NCI-H446 treated with DMSO at 0.1 percent for 48 hours (cell line): ENCODE data around the gene CFAP97D1.

Experiments
- DNase-seq: peaks from one replicate; lab custom pipeline; 2025; lab: John Stamatoyannopoulos, UW

Gene CFAP97D1

DNA sequence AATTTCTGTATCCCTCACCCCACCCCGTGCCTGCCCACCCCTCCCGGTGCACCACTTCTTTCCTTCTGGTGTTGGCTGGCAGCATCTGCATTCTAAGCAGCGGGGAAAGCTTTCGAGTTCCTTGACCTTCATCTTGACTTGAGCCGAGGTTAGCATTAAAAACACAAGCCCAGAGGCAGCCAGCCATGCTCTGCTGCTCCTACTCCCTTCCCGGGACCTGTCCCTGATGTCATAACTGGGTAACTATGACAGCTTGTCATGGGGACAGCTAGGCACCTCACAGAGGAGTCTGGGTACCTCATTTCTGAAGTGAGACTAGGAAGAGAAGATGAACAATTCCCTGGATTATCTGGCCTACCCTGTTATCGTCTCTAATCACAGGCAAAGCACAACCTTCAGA is at the start of gene CFAP97D1:
TSS of gene CFAP97D1 (plus strand) at position 301 of the 400 bp plus-strand sequence. CDS start at position 329, 28 bp downstream.
- no peak for DNase-seq

DNA sequence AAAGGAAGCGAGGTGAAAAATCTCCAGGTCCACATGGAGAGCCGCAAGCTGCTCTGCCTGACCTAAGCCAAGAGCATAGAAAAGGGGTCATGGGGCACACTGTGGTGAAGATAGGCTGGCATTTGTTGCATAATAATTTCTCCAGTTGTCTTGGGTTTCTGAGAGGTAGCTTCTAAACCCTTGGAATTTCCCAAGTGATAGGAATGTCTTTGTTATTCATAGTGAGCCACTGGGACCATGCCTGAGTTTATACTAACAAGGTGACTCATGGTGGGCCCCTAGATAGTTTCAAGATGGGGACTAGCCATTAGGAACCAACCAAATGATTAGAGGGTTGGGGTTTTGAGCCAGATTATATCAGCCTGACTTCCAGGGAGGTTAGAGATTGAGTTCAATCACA is 47.3 kb upstream of the CFAP97D1 start:
- DNase-seq: no peak

DNA sequence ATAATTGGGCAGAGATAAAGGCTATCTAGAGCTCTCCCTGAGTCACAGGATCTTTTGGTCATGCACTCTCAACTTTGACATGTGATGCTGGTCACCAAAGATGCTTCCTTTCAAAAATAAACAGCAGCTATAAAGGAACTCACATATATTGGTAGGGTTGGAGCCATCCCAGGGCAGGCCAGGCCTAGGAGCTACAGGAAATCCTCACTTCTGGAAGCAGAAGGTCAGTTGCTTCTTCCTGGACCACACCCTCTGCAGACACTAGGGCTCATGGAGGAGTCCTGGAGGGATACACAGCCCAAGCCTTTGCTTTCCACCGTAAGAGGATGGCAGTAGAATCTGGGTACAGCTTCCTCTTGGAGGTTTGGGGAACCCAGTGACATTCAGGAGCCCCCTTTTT is 46.3 kb upstream of the CFAP97D1 start:
- no peak for DNase-seq

DNA sequence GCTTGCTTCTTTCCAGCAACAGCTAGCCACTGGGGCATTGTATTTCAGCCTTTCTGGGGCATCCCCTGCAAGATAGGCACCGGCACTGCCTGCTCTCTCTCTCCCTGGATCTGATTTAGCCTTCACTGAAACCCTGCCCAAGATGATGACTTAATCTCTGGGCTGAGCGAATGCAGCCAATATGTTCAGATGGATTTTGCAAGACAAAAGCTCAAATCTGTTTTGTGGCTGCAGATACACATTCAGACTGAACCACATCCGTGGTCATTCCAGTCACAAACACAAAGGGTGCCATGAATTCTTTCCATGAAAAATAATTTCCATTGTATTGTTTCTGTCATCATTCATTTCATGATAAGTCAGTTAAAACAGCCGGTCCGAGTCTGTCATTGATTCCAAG is 45.9 kb upstream of the CFAP97D1 start:
- DNase-seq: no peak

DNA sequence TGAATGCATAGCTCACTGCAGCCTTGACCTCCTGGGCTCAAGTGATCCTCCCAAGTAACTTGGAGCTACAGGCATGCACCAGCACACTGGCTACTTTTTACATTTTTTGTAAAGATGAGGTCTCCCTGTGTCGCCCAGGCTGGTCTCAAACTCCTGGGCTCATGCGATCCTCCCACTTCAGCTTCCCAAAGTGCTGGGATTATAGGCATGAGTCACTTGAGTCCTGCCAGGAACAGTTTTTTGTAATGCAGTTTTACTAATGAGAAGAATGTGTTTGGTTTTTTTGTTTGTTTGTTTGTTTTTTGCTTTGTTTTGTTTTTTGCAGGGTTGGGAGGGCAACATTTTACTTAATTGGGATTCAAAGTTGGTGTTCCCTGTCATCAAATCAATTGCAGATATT is 43.8 kb upstream of the CFAP97D1 start:
- no peak for DNase-seq

DNA sequence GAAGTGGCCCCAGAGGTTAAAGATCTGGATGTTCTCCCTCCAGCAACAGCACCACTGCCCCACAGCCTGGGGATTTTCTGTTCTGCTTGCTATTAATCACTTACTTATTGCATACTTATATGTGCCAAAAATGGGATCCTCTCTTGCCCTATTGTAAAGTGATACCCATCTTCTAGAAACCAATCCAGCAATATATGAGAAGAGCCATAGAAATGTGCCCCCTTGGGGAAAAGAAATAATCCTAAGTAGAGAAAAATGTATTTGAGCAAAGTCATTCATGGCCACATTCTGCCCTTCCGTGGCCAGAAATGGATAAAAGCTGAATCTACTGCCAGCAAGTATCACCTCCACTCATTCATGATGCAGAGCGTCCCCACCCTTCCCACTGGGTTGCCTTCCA is 42.5 kb upstream of the CFAP97D1 start:
- no peak for DNase-seq

DNA sequence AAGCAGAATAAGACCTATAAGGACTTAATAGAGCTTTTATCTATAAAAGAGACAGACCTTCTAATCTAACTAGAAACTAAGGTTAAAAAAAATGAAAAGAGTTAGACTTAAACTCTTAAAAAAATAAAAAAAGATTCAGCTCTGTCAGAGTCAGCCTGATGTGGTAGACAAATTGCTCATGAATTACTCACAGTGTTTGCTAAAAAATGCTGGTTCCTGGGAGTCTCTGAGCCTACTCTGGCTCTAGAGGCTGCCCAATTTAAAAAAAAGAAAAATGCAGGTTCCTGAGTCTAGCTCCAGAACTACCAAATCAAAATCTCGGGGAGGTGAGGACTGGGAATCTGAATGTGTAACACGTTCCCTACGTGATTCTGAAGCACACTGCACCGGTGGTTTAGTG is 39.7 kb upstream of the CFAP97D1 start:
- DNase-seq: no peak

DNA sequence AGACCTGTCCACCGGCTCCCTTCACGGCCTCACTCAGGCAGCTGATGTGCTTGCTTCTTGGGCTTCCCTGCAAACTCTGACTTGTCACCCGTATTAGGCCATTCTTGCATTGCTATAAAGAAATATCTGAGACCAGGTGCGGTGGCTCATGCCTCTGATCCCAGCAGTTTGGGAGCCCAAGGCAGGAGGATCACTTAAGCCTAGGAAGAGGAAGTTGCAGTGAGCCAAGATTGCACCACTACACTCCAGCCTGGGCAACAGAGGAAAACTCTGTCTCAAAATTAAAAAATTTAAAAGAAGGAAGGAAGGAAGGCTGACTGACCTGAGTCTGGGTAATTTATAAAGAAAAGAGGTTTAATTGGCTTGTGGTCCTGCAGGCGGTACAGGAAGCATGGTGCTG is 38.6 kb upstream of the CFAP97D1 start:
- no peak for DNase-seq

DNA sequence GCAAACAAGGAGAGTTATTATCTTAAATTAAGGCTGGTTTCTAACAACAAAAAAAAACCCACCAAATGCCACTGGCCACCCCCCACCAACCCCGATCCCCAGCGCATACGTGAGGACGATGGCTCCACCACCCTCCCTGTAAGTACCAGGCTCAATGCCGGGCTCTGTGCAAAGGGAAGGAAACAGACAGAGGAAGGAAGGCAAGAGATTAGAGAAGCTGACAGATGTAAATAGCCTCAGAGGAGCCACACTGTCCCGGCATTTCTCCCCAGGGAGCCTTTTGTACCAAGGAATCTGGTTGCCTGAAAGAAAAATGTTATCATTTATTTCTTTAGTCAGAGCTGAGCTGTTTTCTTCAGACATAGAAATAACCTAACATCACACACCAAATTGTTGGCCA is 34.7 kb upstream of the CFAP97D1 start:
- no peak for DNase-seq

DNA sequence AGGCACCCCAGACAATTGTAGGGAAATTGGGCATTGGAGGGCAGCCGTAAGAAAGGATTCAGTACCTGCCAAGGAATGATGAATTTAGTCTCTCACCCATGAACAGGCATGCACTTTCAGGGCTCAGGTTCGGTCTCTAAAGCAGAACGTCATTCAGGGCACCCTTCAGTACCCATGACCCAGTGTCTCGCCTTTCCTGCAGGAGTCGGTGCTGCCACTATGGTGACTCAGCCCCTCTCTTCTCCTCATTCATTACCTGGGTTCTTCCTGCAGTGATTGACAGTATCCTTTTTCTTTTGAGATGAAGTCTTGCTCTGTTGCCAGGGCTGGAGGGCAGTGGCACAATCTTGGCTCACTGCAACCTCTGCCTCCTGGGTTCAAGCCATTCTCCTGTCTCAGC is 30.1 kb upstream of the CFAP97D1 start:
- DNase-seq: no peak

DNA sequence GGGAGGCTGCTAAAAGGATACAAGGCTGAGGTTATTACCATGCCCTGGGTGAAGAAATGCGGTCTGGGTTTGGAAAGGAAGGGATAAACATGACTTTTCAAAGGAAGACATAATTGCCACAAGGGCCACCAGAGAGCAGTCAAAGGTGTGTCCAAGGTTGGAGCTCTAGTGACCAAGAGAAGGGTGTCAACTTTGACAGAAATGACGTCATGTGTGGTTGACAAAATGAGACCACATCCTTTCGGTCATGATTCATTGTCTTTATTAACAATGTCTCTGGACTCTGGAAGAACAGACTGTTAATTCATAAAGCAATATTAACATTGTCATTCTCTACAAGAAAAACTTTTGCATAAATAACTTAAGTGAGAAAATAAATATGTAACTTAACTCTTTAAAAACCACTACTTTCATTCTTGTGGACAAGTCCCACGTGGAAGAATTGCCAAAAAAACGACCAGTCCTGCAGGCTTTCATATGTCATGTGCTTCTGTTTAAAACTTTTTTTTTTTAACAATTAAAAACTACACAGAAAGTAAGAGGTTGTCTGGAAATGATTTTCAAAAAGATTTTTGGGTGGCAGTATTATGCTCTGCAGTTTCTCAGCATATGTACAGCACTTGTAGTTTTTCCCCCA is 26.6 kb upstream of the CFAP97D1 start:
- no peak for DNase-seq

DNA sequence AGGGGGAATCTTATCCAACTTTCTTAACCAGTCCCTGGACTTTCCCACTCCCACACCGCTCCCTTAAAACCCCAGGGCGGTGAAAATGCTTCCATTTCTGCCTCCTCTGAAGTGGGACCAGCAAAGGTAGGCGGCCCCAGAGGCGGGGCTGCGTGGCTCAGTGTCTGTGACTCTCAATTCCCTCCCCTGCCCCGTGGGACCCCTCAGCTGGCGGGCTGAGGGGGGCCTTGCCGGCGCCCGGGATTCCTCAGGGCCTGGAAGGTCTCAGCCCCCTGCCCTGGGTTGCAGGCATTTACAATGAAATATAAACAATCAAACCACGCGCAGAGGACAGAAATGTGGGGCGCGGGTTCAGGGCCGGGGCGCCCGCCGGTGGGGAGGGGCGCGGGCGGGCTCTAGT is 25.3 kb upstream of the CFAP97D1 start:
- no peak for DNase-seq

DNA sequence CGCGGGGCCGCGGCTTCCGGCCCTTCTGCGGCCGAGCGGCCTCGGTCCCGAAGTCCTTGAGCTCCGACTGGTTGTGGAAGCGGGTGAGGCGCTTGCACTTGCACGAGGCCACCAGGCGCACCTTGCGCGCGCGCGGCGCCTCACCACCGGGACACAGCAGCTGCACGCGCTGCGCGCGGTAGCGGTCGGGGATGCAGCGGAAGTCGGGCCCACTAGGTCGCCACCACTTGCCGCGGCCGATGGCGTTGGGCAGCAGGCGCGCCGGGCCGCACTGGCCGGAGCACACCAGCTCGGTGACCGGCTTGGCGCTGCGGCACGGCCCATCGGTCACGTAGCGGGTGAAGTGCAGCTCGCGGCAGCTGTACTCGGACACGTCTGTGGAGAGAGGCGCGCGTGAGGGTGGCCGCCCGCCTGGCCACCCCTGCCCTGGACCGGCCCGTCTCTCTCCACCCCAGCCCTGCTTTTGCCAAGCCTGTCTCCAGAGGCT is 24.8 kb upstream of the CFAP97D1 start:
- DNase-seq: no peak

DNA sequence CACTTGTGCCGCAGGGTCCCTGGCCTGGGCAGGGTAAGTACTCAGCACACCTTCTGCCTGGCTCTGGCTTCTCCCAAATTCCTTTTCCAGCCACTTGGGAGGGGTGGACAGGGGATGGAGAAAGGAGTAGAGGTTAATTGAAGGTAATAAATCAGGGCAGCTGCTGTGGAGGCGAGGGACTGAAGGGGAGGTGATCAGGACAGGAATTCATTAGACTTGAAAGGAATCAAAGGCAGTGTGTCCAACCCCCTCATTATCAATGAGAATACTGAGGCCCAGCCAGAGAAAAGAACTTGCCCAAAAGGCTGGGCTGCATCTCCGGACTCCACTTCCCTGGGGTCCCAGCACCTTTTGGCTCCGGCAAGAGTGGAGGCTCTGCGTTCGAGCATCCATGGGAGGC is 24.0 kb upstream of the CFAP97D1 start:
- no peak for DNase-seq

DNA sequence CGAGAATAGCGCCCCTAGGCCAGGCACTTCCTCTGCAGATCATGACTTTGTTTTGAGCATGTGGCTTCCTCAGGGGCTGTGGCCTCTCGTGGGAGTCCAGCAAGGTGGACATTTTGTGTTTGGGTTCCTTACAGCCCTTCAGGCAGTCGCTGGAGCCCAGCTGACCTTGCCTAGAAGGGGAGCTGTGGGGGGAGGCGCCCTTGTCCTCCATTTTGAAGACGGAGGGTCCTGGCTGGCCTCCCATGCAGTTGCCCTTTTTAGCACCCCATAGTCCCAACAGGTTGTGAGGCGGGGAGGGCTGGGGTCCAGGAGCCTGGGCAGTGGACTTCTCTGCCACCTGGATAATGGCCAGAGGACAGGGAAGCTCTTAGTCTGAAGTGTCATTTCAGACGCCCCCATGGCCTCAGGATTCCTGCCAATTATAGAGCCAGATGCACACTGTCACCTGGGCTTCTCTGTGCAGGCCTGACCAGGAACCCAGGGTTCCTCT is 23.0 kb upstream of the CFAP97D1 start:
- no peak for DNase-seq

DNA sequence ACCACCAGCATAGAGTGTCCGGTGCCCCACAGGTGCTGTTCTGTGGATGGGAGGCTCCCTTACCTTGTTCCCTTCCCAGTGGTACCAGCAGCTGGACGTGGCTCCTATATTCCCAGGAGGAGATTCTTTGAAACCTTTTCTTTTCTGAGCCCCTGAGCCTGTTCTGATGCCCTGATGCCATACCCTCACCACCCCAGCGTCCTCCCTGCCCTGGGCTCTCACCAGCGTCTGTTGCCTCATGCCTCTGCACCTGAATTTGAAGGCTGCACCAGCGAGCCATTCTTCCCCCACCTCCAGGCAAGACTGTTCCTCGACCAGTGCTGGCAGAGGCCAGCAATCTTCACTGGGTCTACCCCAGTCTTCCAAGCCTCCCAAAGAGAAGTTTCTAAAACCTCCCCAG is 22.1 kb upstream of the CFAP97D1 start:
- DNase-seq: no peak

DNA sequence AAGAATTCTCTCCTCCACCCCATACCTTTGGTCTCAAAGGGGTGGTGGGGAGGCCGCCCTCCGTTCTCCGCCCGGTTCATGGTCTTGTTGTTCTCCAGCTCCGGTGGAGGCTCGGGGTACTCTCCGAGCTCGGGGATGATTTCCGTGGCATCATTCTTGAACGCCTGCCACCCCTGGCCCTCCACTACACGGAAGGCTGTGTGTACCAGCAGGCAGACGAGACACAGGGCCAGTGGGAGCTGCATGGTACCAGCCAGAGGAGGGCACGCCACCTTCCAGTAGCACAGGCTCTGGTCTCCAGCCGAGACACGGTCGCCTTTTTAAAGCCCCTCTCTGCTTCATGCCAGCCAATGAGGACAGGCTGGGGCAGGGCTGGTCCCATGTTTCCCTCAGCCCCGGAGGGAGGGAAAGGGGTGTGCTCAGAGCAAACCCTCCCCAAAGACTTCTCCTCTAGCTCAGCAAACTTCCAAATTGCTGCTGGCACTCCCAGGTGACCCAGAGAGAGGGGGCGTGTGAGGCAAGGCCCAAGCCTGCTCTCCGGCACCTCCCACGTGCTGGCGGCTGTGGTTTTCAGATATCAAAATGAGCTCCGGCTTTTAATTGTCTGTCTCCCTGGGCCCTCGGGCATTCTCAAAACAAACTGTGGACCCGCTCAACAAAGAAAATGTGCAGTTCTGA is 21.6 kb upstream of the CFAP97D1 start, which contains the start of gene SOST:
TSS of gene SOST (minus strand) at position 295 of the 678 bp plus-strand sequence. CDS start at position 245, 50 bp downstream.
- DNase-seq: no peak

DNA sequence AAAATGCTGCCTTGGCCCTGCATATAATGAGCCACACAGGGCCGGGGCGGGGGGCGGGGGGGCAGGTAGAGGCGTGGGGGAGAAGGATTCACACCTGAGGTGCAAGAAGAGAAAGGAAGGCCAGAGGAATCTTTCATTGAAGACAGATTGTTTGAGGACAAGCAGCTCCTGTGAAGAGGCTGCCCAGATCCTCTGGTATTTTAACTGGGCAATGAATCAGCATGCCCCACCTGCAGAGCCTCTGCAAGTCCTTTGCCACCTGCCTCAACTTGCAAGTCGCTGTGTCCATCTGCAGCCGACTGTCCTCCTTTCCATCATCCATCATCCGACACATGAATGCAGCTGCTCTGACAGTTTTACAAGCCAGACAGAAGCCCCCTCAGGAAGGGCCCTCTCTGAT is 20.4 kb upstream of the CFAP97D1 start:
- DNase-seq: no peak

DNA sequence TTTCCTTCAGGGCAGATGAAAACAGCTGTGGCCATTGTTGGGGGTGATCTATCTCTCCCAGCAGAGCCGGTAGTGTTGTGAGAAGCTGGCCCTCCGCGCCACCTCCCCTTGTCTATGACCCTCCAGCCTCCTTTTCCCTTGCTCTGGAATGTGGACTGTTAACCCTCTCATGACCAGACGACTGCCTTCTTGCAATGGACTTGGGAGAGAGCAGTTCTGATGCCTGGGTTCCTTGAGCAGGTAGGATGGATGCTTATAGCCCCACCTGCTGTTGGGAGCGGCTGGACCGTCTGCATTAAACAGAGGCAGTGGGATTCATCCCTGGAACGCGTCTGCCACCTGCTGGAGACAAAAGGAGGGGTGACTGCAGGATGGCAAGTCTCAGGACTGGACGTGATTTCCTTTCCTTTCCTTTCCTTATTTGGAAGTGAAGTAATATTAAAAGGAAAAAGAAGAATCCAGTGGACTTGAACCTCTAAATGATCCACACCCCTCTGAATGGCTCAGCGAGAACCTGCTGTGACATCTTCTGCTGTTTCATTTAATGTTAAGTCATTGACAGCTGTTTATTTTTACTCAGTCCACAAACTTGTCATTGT is 19.9 kb upstream of the CFAP97D1 start:
- DNase-seq: peak; percentile 37

DNA sequence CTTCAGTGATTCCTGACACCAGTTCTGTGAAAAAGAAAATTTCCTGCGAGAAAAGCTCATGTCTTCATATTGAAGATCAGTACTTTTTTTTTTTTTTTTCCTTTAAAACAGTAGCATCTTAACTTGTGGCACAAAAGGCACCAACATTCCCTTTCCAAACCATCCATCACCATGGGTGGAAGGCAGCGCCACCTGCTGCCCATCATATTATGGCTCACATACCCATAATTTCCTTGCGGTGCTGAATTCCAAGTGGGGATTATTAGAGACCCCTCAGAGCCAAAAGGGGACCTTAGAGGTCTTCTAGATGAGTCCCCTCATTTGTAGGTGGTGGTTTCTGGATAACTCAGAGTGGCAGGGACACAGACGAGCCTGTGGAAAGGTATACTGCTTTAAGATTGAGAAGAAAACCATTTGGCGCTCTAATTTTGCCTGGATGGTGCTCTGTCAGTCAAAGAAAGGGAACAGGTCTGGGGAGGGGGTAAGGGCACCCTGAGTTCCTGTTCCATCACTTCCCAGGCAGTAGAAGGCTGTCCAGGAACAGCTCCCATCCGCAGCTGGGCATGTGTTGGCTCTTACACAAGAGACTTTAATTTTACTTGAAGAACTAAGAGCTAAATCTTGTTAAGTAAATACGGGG is 13.7 kb upstream of the CFAP97D1 start:
- no peak for DNase-seq

DNA sequence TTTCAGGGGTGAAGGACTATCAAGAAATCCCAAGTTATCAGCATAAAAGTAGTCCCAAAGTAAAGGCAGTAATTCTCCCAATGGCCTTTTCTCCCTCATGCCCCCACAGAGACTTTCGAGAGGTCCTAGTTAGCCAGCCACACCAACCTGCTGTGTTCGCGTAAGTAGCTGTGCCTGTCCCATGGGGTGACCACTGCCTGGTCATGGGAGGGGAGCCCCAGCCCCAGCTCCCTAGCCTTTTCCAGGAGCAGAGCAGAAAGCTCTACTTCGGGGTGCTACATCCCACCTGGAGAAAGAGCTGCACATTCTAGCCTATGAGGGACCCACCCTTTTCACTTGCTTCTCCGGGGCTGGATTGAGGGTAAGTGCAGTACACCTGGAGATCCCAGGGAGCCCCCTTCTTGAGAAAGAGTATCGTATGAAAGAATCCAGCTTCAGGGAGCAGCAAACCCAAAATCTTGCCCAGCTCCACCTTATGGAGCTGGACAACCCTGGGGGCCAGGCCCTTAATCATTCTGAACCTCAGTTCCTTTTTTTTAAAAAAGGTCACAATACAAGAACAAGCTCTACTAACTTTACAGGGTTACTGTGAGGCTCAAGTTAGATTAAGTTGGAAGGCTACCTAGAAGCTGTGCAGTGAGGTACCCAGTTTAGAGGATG is 13.1 kb upstream of the CFAP97D1 start:
- DNase-seq: no peak

DNA sequence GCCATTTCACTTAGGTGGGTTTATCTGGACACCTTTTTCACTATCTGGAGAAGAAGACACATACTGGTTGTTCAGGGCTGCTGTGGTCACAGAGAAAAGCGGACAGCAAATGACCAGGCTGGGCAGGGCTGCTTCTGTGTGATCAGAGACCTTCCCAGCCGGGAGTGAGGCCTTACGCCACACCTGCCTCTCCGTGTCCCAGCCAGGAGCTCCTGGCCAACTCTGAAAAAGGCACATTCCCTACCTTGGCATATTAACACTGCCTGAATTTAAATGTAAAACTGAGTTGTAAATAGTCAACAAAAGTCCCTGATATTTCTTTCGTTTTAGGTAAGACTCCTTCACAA is 12.5 kb upstream of the CFAP97D1 start:
- no peak for DNase-seq
